Astrocyte (in vitro differentiated cells and primary cell): ENCODE data around the gene SOCS2. TPM values are rescaled to one million over a fixed set of nuclear protein-coding genes. Genes with fewer than 3 reads are reported as not detected.
A peak's percentile ranks its signal among the peaks of the same experiment; 100 is the strongest.

Experiments
- DNase-seq: peaks from one replicate; pipeline ENCODE4 v3.0.0-alpha.2; 2010; ENCODE audit warnings: low read depth
- FAIRE-seq: peaks from 2 replicates; lab custom pipeline; 2011; peaks lifted over from hg19 to GRCh38; lab: Jason Lieb, UNC
- H2AFZ ChIP-seq: 2 replicates; pipeline ENCODE4 v1.6.0; 2012; ENCODE audit warnings: low read depth, low read length, inconsistent platforms
- H3K27ac ChIP-seq: 2 replicates; pipeline ENCODE4 v1.5.1; 2011; ENCODE audit warnings: low read depth, low read length, inconsistent platforms
- H3K27me3 ChIP-seq: 2 replicates; pipeline ENCODE4 v1.6.0; 2011; ENCODE audit warnings: low read length, inconsistent platforms; ENCODE audit not compliant: insufficient read depth
- H3K36me3 ChIP-seq: 2 replicates; pipeline ENCODE4 v1.5.1; 2011; ENCODE audit warnings: low read length, inconsistent platforms; ENCODE audit not compliant: insufficient read depth
- H3K4me1 ChIP-seq: 2 replicates; pipeline ENCODE4 v1.5.1; 2011; ENCODE audit warnings: low read length, inconsistent platforms; ENCODE audit not compliant: insufficient read depth
- H3K4me2 ChIP-seq: 2 replicates; pipeline ENCODE4 v1.6.0; 2012; ENCODE audit warnings: low read length, inconsistent platforms
- H3K4me3 ChIP-seq: 2 replicates; pipeline ENCODE4 v1.5.1; 2011; ENCODE audit warnings: low read depth, mild to moderate bottlenecking, low read length, inconsistent platforms; ENCODE audit not compliant: insufficient read depth
- H3K79me2 ChIP-seq: 2 replicates; pipeline ENCODE4 v1.6.0; 2012; ENCODE audit warnings: mild to moderate bottlenecking, low read length, inconsistent platforms; ENCODE audit not compliant: insufficient read depth
- H3K9ac ChIP-seq: 2 replicates; pipeline ENCODE4 v1.6.0; 2012; ENCODE audit warnings: mild to moderate bottlenecking, low read length, inconsistent platforms
- H3K9me3 ChIP-seq: 2 replicates; pipeline ENCODE4 v1.5.1; 2012; ENCODE audit warnings: low read depth, mild to moderate bottlenecking, low read length, inconsistent platforms; ENCODE audit not compliant: insufficient read depth
- H4K20me1 ChIP-seq: 2 replicates; pipeline ENCODE4 v1.6.0; 2012; ENCODE audit warnings: low read length, inconsistent platforms; ENCODE audit not compliant: insufficient read depth
- H3K27ac Mint-ChIP-seq: one replicate; pipeline ENCODE4 v1.8.0; 2021; ENCODE audit warnings: mild to moderate bottlenecking, mixed read lengths; ENCODE audit not compliant: unreplicated experiment
- H3K27me3 Mint-ChIP-seq: one replicate; pipeline ENCODE4 v1.8.0; 2021; ENCODE audit warnings: low read depth, mixed read lengths; ENCODE audit not compliant: unreplicated experiment
- H3K36me3 Mint-ChIP-seq: one replicate; pipeline ENCODE4 v1.8.0; 2021; ENCODE audit warnings: low read depth, mixed read lengths; ENCODE audit not compliant: unreplicated experiment
- H3K4me1 Mint-ChIP-seq: one replicate; pipeline ENCODE4 v1.8.0; 2021; ENCODE audit warnings: low read depth, mixed read lengths; ENCODE audit not compliant: unreplicated experiment
- H3K4me3 Mint-ChIP-seq: one replicate; pipeline ENCODE4 v1.8.0; 2021; ENCODE audit warnings: mild to moderate bottlenecking, moderate library complexity, mixed read lengths; ENCODE audit not compliant: unreplicated experiment
- H3K9me3 Mint-ChIP-seq: one replicate; pipeline ENCODE4 v1.8.0; 2021; ENCODE audit warnings: mild to moderate bottlenecking, mixed read lengths; ENCODE audit not compliant: unreplicated experiment
- EZH2 ChIP-seq: IDR thresholded peaks from 2 replicates; pipeline ENCODE4 v1.6.1; 2012; ENCODE audit warnings: mild to moderate bottlenecking, low read length, inconsistent platforms; ENCODE audit not compliant: insufficient read depth
- total RNA-seq: library from RNA; stranded (reverse); gene quantifications from 2 replicates; pipeline ENCODE4 v1.2.1, GENCODE V29; 2021
- TF ChIP-seq, protein P1 (sequence below): IDR thresholded peaks from 2 replicates; pipeline ENCODE4 v1.5.1; 2011; ENCODE audit warnings: low read depth, mild to moderate bottlenecking, inconsistent platforms, low read length, moderate library complexity; ENCODE audit not compliant: insufficient read depth

The SOCS2 gene
- total RNA-seq, 1 donor from 2014 or later = 6.4 TPM

DNA sequence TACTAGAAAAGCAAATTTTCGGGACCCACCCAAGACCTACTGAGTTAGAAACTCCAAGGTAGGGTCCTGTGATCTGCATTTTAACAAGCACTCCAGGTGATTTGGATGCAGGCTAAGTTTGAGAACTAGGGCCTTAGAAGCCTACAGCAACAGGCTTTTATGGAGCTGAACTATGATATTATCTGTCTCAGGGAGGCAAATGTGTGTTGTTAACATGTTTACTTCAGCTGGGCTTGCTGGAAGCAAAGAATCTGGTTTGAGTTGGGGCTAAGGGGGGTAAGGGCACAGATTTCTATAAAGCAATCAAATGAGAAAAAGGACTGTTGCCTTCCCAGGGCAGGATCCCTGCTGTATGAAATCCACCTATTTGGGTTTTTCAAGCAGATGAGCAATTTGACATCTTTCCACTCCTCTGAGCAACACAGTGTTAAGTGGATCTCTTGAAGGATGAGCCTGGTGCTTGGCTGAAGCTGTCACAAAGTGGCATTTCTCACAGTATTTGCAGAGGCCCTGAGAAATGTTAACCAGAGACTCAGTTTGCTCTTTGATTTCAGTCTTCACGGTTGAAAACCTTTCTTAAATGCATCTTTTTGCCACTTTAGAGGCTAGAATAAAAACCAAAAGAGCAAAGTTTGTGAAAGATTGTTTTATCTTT lies 36.2 kb upstream of the SOCS2 start:
- Mint-ChIP-seq H3K27me3 (peaks cover 14% of the 10 kb centered on the region), H3K36me3 (no peaks in the 10 kb centered on the region), H3K9me3 (no peaks in the 10 kb centered on the region), H3K27ac (no peak overlapping the region), H3K4me3 (no peak overlapping the region), H3K4me1 (peaks cover 3% of the 10 kb centered on the region)
- no peak overlapping the region for H2AFZ ChIP-seq
- no peaks in the 10 kb centered on the region for H3K36me3 ChIP-seq
- H3K79me2 ChIP-seq = no peaks in the 10 kb centered on the region
- no peak overlapping the region for H3K9ac ChIP-seq
- no peaks in the 10 kb centered on the region for H4K20me1 ChIP-seq
- DNase-seq (no peak), FAIRE-seq (no peak)
- no peak overlapping the region for H3K4me3 ChIP-seq
- TF ChIP-seq EZH2 = no peak
- TF ChIP-seq, protein P1, sequence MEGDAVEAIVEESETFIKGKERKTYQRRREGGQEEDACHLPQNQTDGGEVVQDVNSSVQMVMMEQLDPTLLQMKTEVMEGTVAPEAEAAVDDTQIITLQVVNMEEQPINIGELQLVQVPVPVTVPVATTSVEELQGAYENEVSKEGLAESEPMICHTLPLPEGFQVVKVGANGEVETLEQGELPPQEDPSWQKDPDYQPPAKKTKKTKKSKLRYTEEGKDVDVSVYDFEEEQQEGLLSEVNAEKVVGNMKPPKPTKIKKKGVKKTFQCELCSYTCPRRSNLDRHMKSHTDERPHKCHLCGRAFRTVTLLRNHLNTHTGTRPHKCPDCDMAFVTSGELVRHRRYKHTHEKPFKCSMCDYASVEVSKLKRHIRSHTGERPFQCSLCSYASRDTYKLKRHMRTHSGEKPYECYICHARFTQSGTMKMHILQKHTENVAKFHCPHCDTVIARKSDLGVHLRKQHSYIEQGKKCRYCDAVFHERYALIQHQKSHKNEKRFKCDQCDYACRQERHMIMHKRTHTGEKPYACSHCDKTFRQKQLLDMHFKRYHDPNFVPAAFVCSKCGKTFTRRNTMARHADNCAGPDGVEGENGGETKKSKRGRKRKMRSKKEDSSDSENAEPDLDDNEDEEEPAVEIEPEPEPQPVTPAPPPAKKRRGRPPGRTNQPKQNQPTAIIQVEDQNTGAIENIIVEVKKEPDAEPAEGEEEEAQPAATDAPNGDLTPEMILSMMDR = no peak
- H3K27ac ChIP-seq = no peak overlapping the region
- H3K4me2 ChIP-seq = no peak overlapping the region
- no peaks in the 10 kb centered on the region for H3K27me3 ChIP-seq
- no peaks in the 10 kb centered on the region for H3K9me3 ChIP-seq
- no peaks in the 10 kb centered on the region for H3K4me1 ChIP-seq

DNA sequence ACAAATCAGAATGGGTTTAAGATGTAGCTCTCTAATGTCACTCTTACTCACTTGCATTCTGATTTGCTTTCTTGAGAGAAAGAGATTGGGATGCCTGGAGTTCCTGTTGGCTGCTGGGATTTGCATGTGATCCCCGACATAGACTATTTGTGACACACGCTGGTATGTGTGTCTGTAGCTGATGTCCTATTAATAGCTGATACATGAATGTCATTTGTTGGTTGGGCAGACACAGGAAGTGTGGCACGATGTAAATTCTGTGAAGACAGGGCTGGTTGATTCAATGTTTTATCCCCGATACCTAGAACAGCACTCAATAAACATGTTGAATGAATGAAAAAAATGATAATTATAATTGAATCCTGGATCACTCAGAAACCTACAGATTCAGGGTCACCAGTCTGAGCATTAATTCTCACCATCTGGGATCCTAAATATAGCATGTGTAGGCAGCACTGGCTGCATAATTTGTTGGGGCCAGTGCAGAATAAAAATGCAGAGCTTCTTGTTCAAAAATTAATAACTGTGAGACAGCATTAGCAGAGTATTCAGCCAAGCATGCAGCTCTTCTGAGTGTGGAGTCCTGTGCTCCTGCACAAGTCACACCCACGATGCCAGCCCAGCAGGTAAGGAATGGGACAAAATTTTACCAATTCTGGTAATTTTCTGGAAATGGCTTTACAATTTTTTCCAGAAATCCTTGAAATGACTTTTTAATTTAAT lies 35.5 kb upstream of the SOCS2 start:
- Mint-ChIP-seq H3K27me3 (peaks cover 14% of the 10 kb centered on the region), H3K4me3 (no peak overlapping the region), H3K27ac (no peak overlapping the region), H3K4me1 (peaks cover 3% of the 10 kb centered on the region), H3K36me3 (no peaks in the 10 kb centered on the region), H3K9me3 (no peaks in the 10 kb centered on the region)
- no peaks in the 10 kb centered on the region for H3K27me3 ChIP-seq
- no peak overlapping the region for H2AFZ ChIP-seq
- H3K9me3 ChIP-seq = no peaks in the 10 kb centered on the region
- no peaks in the 10 kb centered on the region for H3K79me2 ChIP-seq
- H3K36me3 ChIP-seq = no peaks in the 10 kb centered on the region
- H3K4me2 ChIP-seq = no peak overlapping the region
- DNase-seq = no peak
- no peak overlapping the region for H3K27ac ChIP-seq
- TF ChIP-seq, protein P1 = no peak
- TF ChIP-seq EZH2 = no peak
- H3K4me1 ChIP-seq = no peaks in the 10 kb centered on the region
- FAIRE-seq = no peak
- no peak overlapping the region for H3K4me3 ChIP-seq
- H4K20me1 ChIP-seq = no peaks in the 10 kb centered on the region
- no peak overlapping the region for H3K9ac ChIP-seq

GRCh38 chr12:93537769-93538168 lies 34.7 kb upstream of the SOCS2 start:
- no peak overlapping the region for H3K4me2 ChIP-seq
- no peaks in the 10 kb centered on the region for H4K20me1 ChIP-seq
- H3K79me2 ChIP-seq = no peaks in the 10 kb centered on the region
- Mint-ChIP-seq H3K4me1 (peaks cover 3% of the 10 kb centered on the region), H3K27me3 (peaks cover 14% of the 10 kb centered on the region), H3K4me3 (no peak overlapping the region), H3K9me3 (no peaks in the 10 kb centered on the region), H3K36me3 (no peaks in the 10 kb centered on the region), H3K27ac (no peak overlapping the region)
- FAIRE-seq (no peak), DNase-seq (no peak)
- H2AFZ ChIP-seq = no peak overlapping the region
- no peaks in the 10 kb centered on the region for H3K36me3 ChIP-seq
- no peak overlapping the region for H3K9ac ChIP-seq
- H3K4me3 ChIP-seq = no peak overlapping the region
- no peaks in the 10 kb centered on the region for H3K4me1 ChIP-seq
- H3K27me3 ChIP-seq = no peaks in the 10 kb centered on the region
- H3K9me3 ChIP-seq = no peaks in the 10 kb centered on the region
- no peak for TF ChIP-seq EZH2
- TF ChIP-seq, protein P1 = peak; percentile 9
- H3K27ac ChIP-seq = no peak overlapping the region
